K562 (cell line): ENCODE results near the gene COL7A1. TPM values are rescaled to one million over a fixed set of nuclear protein-coding genes. Genes with fewer than 3 reads are reported as not detected.

Source experiments
- ATAC-seq: fragments of 200-7000 bp; cut with Tn5 transposase; 3 replicates; pipeline ENCODE4 v1.9.1; 2020; ENCODE audit warnings: moderate library complexity
- BruUV-seq: library from RNA; stranded (reverse); fragments of 400-500 nt; replicated peaks from 2 replicates; lab custom pipeline; 2021; lab: Mats Ljungman, UMichigan
- CTCF ChIA-PET: fragments of 300-600 bp; formaldehyde crosslinking; extraction: SDS; loops from one replicate; lab custom pipeline; 2021; ENCODE audit warnings: low intra/inter-chr PET ratio; lab: Yijun Ruan, JAX
- POLR2A ChIA-PET: fragments of 300-600, 350-650 bp; sonication (Branson Sonifier 250); formaldehyde crosslinking; extraction: SDS; loops from one replicate; lab custom pipeline; 2021; ENCODE audit warnings: antibody characterized with exemption, inconsistent platforms; lab: Yijun Ruan, JAX
- DNase-seq, 4 experiments: peaks; one replicate each; pipeline versions ENCODE4 v3.0.0 to v3.0.0-alpha.2; 2011 to 2018; ENCODE audit warnings: low spot score in 3 of 4, mixed read lengths in 3 of 4; ENCODE audit errors: extremely low read depth in 1 of 4
- FAIRE-seq: peaks from 2 replicates; lab custom pipeline; 2011; peaks lifted over from hg19 to GRCh38; lab: Jason Lieb, UNC
- H2AFZ ChIP-seq: 2 replicates; pipeline ENCODE4 v1.6.0; 2011; ENCODE audit warnings: low read depth, low read length, control low read depth, inconsistent platforms
- H3K27ac ChIP-seq: fragments of 200-600 bp; 3 replicates; pipeline ENCODE4 v1.8.0; 2011; ENCODE audit warnings: low read depth, mild to moderate bottlenecking, control low read depth, inconsistent platforms, low read length, moderate library complexity, mixed read lengths; ENCODE audit errors: extremely low read depth
- H3K27me3 ChIP-seq, 2 experiments: fragments of 300-600 bp in 1 of 2; 2 replicates in 1 of 2; 3 replicates in 1 of 2; pipeline versions ENCODE4 v1.6.0 to v1.8.0; 2011; ENCODE audit warnings: inconsistent platforms in 2 of 2, low read length in 2 of 2, mild to moderate bottlenecking in 1 of 2, mixed read lengths in 1 of 2, moderate library complexity in 1 of 2; ENCODE audit not compliant: control insufficient read depth in 2 of 2, insufficient read depth in 2 of 2
- H3K36me3 ChIP-seq: fragments of 300-600 bp; 3 replicates; pipeline ENCODE4 v1.8.0; 2011; ENCODE audit warnings: mild to moderate bottlenecking, low read length, inconsistent platforms; ENCODE audit not compliant: control insufficient read depth, insufficient read depth
- H3K4me1 ChIP-seq, 2 experiments: fragments of 200-600 bp in 1 of 2; replicated peaks in 1 of 2; 2 replicates in 1 of 2; 3 replicates in 1 of 2; pipeline versions ENCODE4 v1.5.1 to v1.8.0; 2011; ENCODE audit warnings: inconsistent platforms in 2 of 2, low read length in 2 of 2, mild to moderate bottlenecking in 1 of 2, mixed read lengths in 1 of 2, moderate library complexity in 1 of 2; ENCODE audit not compliant: control insufficient read depth in 2 of 2, insufficient read depth in 2 of 2
- H3K4me2 ChIP-seq: 2 replicates; pipeline ENCODE4 v1.6.1; 2011; ENCODE audit warnings: low read length, control low read depth, inconsistent platforms, mixed read lengths; ENCODE audit not compliant: insufficient read depth
- H3K4me3 ChIP-seq: fragments of 200-600 bp; sonication (generic), shearing (Covaris generic); 2 replicates; pipeline ENCODE4 v1.5.1; 2016; ENCODE audit warnings: control low read depth, inconsistent platforms
- H3K79me2 ChIP-seq: fragments of 200-600 bp; 3 replicates; pipeline ENCODE4 v1.8.0; 2011; ENCODE audit warnings: low read length, inconsistent platforms; ENCODE audit not compliant: control insufficient read depth, insufficient read depth
- H3K9ac ChIP-seq, 2 experiments: 2 replicates each; pipeline versions ENCODE4 v1.6.0 to v1.6.1; 2011; ENCODE audit warnings: low read depth in 2 of 2, low read length in 2 of 2, control low read depth in 1 of 2, inconsistent platforms in 1 of 2, mild to moderate bottlenecking in 1 of 2, mixed read lengths in 1 of 2; ENCODE audit not compliant: insufficient read depth in 1 of 2
- H3K9me1 ChIP-seq: one replicate; pipeline ENCODE4 v1.6.0; 2011; ENCODE audit warnings: inconsistent platforms, mild to moderate bottlenecking, low read length, moderate library complexity; ENCODE audit not compliant: control insufficient read depth, insufficient read depth
- H3K9me3 ChIP-seq: replicated peaks from 2 replicates; pipeline ENCODE4 v1.5.1; 2011; ENCODE audit warnings: low read depth, low read length, inconsistent platforms; ENCODE audit not compliant: control insufficient read depth, insufficient read depth
- H4K20me1 ChIP-seq: replicated peaks from 2 replicates; pipeline ENCODE4 v1.6.1; 2011; ENCODE audit warnings: low read length, inconsistent platforms, mixed read lengths; ENCODE audit not compliant: control insufficient read depth, insufficient read depth
- GATAD2B ChIP-seq: fragments of 450-650 bp; IDR thresholded peaks from 2 replicates; pipeline ENCODE4 v1.6.1; 2017; ENCODE audit warnings: mild to moderate bottlenecking, borderline replicate concordance
- JUND ChIP-seq, 2 experiments: IDR thresholded peaks; 2 replicates in 1 of 2; 3 replicates in 1 of 2; pipeline ENCODE4 v1.6.1; 2011; ENCODE audit warnings: borderline replicate concordance in 2 of 2, low read depth in 2 of 2, low read length in 2 of 2, improper control_type of control experiment in 1 of 2, missing biosample characterization in 1 of 2, missing genetic modification characterization in 1 of 2, missing genetic modification reagents in 1 of 2
- NFE2L1 ChIP-seq: fragments of 450-650 bp; IDR thresholded peaks from 2 replicates; pipeline ENCODE4 v1.6.1; 2016; ENCODE audit warnings: missing genetic modification characterization, low read depth, mild to moderate bottlenecking, missing compliant biosample characterization, moderate library complexity, borderline replicate concordance
- POLR2G ChIP-seq: fragments of 200-400 bp; formaldehyde crosslinking; IDR thresholded peaks from 2 replicates; pipeline ENCODE4 v1.6.1; 2017; ENCODE audit warnings: low read depth, mild to moderate bottlenecking, antibody characterized with exemption, low read length, moderate library complexity
- SREBF1 ChIP-seq: fragments of 150-350 bp; IDR thresholded peaks from 2 replicates; pipeline ENCODE4 v1.6.1; 2014; ENCODE audit warnings: antibody characterized with exemption, low read depth, low read length, borderline replicate concordance
- WGBS: fragments of 100-300 bp; shearing (Covaris generic); methylation state at CpG from one replicate; pipeline ENCODE4 v1.1.6; 2016; ENCODE audit warnings: low coverage, mixed read lengths; ENCODE audit not compliant: insufficient coverage; ENCODE audit errors: missing lambda C conversion rate; 5-methylcytosine and 5-hydroxymethylcytosine counted together
- in situ Hi-C: fragments of 300-500 bp; cut with MboI; formaldehyde crosslinking; loops from 4 replicates; pipeline ENCODE4 v1.15.0; 2018; ENCODE audit warnings: inconsistent platforms, mixed read lengths
- intact Hi-C: fragments of 100-400 bp; cut with micrococcal nuclease; formaldehyde crosslinking; loops from 2 replicates; pipeline ENCODE4 v1.14.2; 2022
- polyA plus RNA-seq, 8 experiments: library from polyadenylated mRNA; depleted of rRNA in 4 of 8; stranded (reverse) in 5 of 8; unstranded in 3 of 8; fragments of >200 nt; fragmentation: Nextera tagmentation in 2 of 8; fragmentation: Illumina TruSeq in 1 of 8; extraction: Ambion mirVana in 2 of 8; extraction: Trizol in 1 of 8; gene quantifications; 2 replicates each; pipeline versions ENCODE4 v1.2.1 to v1.2.3, GENCODE V29; 2011 to 2014; ENCODE audit warnings: inconsistent platforms in 1 of 8, missing spikeins in 1 of 8
- total RNA-seq, 7 experiments: library from RNA; depleted of rRNA in 6 of 7; stranded (reverse); fragments of >200 nt in 6 of 7; fragmentation: Illumina TruSeq in 2 of 7; extraction: Trizol in 2 of 7; gene quantifications; 2 replicates each; pipeline versions ENCODE4 v1.2.1 to v1.2.3, GENCODE V29; 2011 to 2021; ENCODE audit warnings: low replicate concordance in 1 of 7

COL7A1 gene
- total and polyA plus RNA-seq, 9 of the 15 experiments (the other 6 are each of a cell fraction or from before 2014, with no cell fraction given), result 0.09 to 0.66 (median 0.35) TPM; not detected in 3

DNA sequence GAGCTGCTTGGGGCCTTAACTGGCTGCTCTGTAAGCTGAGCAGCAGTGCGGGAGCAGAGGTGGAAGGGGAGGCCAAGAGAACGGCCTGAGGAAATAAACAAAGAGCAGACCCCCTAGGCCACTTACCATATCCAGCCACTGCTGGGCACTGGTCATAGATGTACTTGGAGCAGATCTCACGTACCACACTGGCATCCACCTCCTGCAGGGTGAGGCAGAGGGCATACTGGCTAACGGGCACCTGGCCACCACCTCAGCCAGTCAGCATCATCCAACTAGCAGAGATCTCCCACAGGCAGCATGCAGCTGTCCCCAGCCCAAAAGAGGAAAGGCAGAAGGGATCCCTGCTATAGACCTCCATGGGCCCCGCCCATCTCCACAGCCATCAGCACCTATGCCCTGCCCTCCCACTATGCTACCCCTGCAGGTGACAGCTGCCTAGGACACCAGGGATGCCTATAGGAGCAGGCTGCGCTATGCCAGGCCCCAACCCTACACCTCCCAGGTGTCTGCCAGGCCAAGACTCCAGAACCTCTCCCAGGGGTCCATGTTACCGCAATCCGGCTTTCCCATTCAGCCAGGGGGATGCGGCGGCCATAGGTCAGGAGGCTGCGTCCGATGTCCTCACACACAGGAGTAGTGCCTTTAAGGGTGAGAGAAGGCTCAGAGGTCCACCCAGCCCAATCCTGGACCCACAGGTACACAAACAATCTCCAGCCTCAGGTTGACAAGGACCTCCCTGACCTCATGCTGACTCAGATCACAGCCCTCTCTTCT lies 4.6 kb upstream of the COL7A1 start:
- peaks cover 71% of the 10 kb centered on the region; the same call in 2 of the 3 replicates for H3K36me3 ChIP-seq
- TF ChIP-seq SREBF1, result no peak
- no peak for TF ChIP-seq NFE2L1
- no peak for TF ChIP-seq GATAD2B
- TF ChIP-seq JUND (IDR thresholded peaks at IDR 0.05; ENCODE audit: borderline replicate concordance, low read depth, low read length), result no peak
- TF ChIP-seq JUND (tag; IDR thresholded peaks at IDR 0.05; ENCODE audit: borderline replicate concordance, low read depth, low read length), result no peak
- 0 out of 2 replicates have a peak, but pooled peaks have one; percentile 34 for TF ChIP-seq POLR2G

More for the DNA sequence above, 4.6 kb upstream of the COL7A1 start:
- intact Hi-C loops (no loop called here), in situ Hi-C loops (no loop called here)
- FAIRE-seq (no peak), DNase-seq (no peak), ATAC-seq (no peak)
- H3K4me3 ChIP-seq, result no peak overlapping the region
- H3K9me1 ChIP-seq, result no peaks in the 10 kb centered on the region
- CTCF ChIA-PET, result no interaction called here
- no peaks in the 10 kb centered on the region for H4K20me1 ChIP-seq
- peaks cover 12 to 23% of the 10 kb centered on the region in 2 experiments; a peak in 4 of 5 replicates for H3K4me1 ChIP-seq
- no peaks in the 10 kb centered on the region for H3K79me2 ChIP-seq
- no peak overlapping the region for H2AFZ ChIP-seq
- 93% methylated on average over 5 of the region's 12 CpGs for WGBS
- no peak overlapping the region for H3K27ac ChIP-seq
- H3K27me3 ChIP-seq, result no peaks in the 10 kb centered on the region
- BruUV-seq, result no TSS peak
- no peak overlapping the region for H3K9ac ChIP-seq
- POLR2A ChIA-PET, result interaction anchor here (0.5 to 1.0 kb wide), 3 partner anchors 10 to 841 kb away, joined by 3 read pairs; no protein-coding TSS in a partner anchor
- H3K4me2 ChIP-seq, result no peak overlapping the region
- H3K9me3 ChIP-seq, result no peaks in the 10 kb centered on the region
